SK-N-SH (cell line): Measurements from ENCODE around the gene PPP1R14D.

Experiments used
- CTCF ChIP-seq: fragments of 200-600 bp; sonication (generic); IDR thresholded peaks from 2 replicates; pipeline ENCODE4 v1.6.1; 2017; ENCODE audit warnings: antibody characterized with exemption, mild to moderate bottlenecking, moderate library complexity
- EP300 ChIP-seq, 2 experiments: IDR thresholded peaks; 2 replicates each; pipeline versions ENCODE4 v1.4.0 to v1.6.1; 2012; ENCODE audit warnings: borderline replicate concordance in 1 of 2, low read depth in 1 of 2, low read length in 1 of 2
- GABPA ChIP-seq: IDR thresholded peaks from 2 replicates; pipeline ENCODE4 v1.4.0; 2012; ENCODE audit warnings: low read depth, mild to moderate bottlenecking
- MAX ChIP-seq: IDR thresholded peaks from 2 replicates; pipeline ENCODE4 v1.4.0; 2012; ENCODE audit warnings: low read depth
- MXI1 ChIP-seq: IDR thresholded peaks from 2 replicates; pipeline ENCODE4 v1.6.1; 2012; ENCODE audit warnings: mild to moderate bottlenecking, low read depth, low read length, improper control_type of control experiment
- POLR2AphosphoS5 ChIP-seq: IDR thresholded peaks from 2 replicates; pipeline ENCODE4 v1.6.1; 2012; ENCODE audit warnings: low read depth, low read length
- RAD21 ChIP-seq: IDR thresholded peaks from 2 replicates; pipeline ENCODE4 v1.6.1; 2012; ENCODE audit warnings: mild to moderate bottlenecking, low read length
- RCOR1 ChIP-seq: fragments of 150-350 bp; IDR thresholded peaks from 2 replicates; pipeline ENCODE4 v1.6.1; 2017; ENCODE audit warnings: antibody characterized with exemption, low read length
- REST ChIP-seq: IDR thresholded peaks from 2 replicates; pipeline ENCODE4 v1.6.1; 2012; ENCODE audit warnings: mild to moderate bottlenecking, low read depth, low read length, moderate library complexity
- RFX5 ChIP-seq: IDR thresholded peaks from 2 replicates; pipeline ENCODE4 v1.6.1; 2012; ENCODE audit warnings: mild to moderate bottlenecking, improper control_type of control experiment, low read length
- TAF1 ChIP-seq: IDR thresholded peaks from 2 replicates; pipeline ENCODE4 v1.6.1; 2012; ENCODE audit warnings: low read depth, mild to moderate bottlenecking, low read length, moderate library complexity, borderline replicate concordance
- TEAD4 ChIP-seq: IDR thresholded peaks from 2 replicates; pipeline ENCODE4 v1.4.0; 2012; ENCODE audit warnings: mild to moderate bottlenecking, borderline replicate concordance; ENCODE audit not compliant: insufficient read depth

- TF ChIP-seq TAF1 = no peak
- no peak for TF ChIP-seq CTCF
- TF ChIP-seq GABPA = no peak
- TF ChIP-seq POLR2AphosphoS5 = no peak
- no peak for TF ChIP-seq EP300 (IDR thresholded peaks at IDR 0.05; ENCODE audit: borderline replicate concordance in 1 of 2, low read depth in 1 of 2, low read length in 1 of 2)
- no peak for TF ChIP-seq REST
- TF ChIP-seq MXI1 = no peak
- no peak for TF ChIP-seq MAX
- no peak for TF ChIP-seq TEAD4
- no peak for TF ChIP-seq RAD21
- no peak for TF ChIP-seq RCOR1
- no peak for TF ChIP-seq RFX5
Observed at GRCh38 chr15:40856746-40857145, 28.2 kb upstream of the PPP1R14D start.
